Glutamatergic neuron (in vitro differentiated cells): ENCODE data around the gene SH3D21. TPM values are rescaled to one million over a fixed set of nuclear protein-coding genes. Genes with fewer than 3 reads are reported as not detected.

Source experiments
- DNase-seq: peaks from one replicate; pipeline ENCODE4 v3.0.0; 2022
- H3K27ac Mint-ChIP-seq: one replicate; pipeline ENCODE4 v1.8.0; 2020; ENCODE audit warnings: mild to moderate bottlenecking, mixed read lengths, inconsistent platforms; ENCODE audit not compliant: unreplicated experiment
- H3K27me3 Mint-ChIP-seq: one replicate; pipeline ENCODE4 v1.8.0; 2020; ENCODE audit warnings: mild to moderate bottlenecking, moderate library complexity, mixed read lengths, inconsistent platforms; ENCODE audit not compliant: unreplicated experiment
- H3K36me3 Mint-ChIP-seq: one replicate; pipeline ENCODE4 v1.8.0; 2020; ENCODE audit warnings: mild to moderate bottlenecking, mixed read lengths, inconsistent platforms; ENCODE audit not compliant: unreplicated experiment
- H3K4me1 Mint-ChIP-seq: one replicate; pipeline ENCODE4 v1.8.0; 2020; ENCODE audit warnings: mild to moderate bottlenecking, low read depth, mixed read lengths, inconsistent platforms; ENCODE audit not compliant: unreplicated experiment
- H3K4me3 Mint-ChIP-seq: one replicate; pipeline ENCODE4 v1.8.0; 2020; ENCODE audit warnings: mild to moderate bottlenecking, mixed read lengths, inconsistent platforms; ENCODE audit not compliant: unreplicated experiment
- H3K9me3 Mint-ChIP-seq: one replicate; pipeline ENCODE4 v1.8.0; 2020; ENCODE audit warnings: mild to moderate bottlenecking, moderate library complexity, mixed read lengths, inconsistent platforms; ENCODE audit not compliant: unreplicated experiment
- CTCF ChIP-seq: fragments of 200-600 bp; sonication (generic); IDR thresholded peaks from one replicate; pipeline ENCODE4 v1.5.0; 2021; ENCODE audit not compliant: partially characterized antibody, unreplicated experiment
- total RNA-seq: library from RNA; stranded (reverse); fragmentation: NEBNext Ultra II Directional; extraction: Animal tissue kit (Norgen Biotek cat#: 25700); gene quantifications from one replicate; pipeline ENCODE4 v1.2.1, GENCODE V29; 2021; ENCODE audit not compliant: unreplicated experiment

SH3D21 gene
- total RNA-seq, 1 donor from 2014 or later, result 11.8 TPM

GRCh38 chr1:36279789-36280296 is 26.3 kb upstream of the SH3D21 start:
- H3K9me3 Mint-ChIP-seq, result peaks cover 2% of the 10 kb centered on the region
- no peak overlapping the region for H3K27ac Mint-ChIP-seq
- TF ChIP-seq CTCF, result no peak

GRCh38 chr1:36284061-36284460 is 22.1 kb upstream of the SH3D21 start:
- Mint-ChIP-seq H3K4me1 (no peaks in the 10 kb centered on the region), H3K36me3 (no peaks in the 10 kb centered on the region), H3K4me3 (no peak overlapping the region), H3K27ac (no peak overlapping the region), H3K27me3 (peaks cover 6% of the 10 kb centered on the region), H3K9me3 (peaks cover 2% of the 10 kb centered on the region)
- TF ChIP-seq CTCF, result no peak
- DNase-seq, result no peak

More at GRCh38 chr1:36279789-36280296, 26.3 kb upstream of the SH3D21 start:
- Mint-ChIP-seq H3K27me3 (no peaks in the 10 kb centered on the region), H3K4me3 (no peak overlapping the region), H3K36me3 (no peaks in the 10 kb centered on the region), H3K4me1 (no peaks in the 10 kb centered on the region)
- no peak for DNase-seq

- DNase-seq, result no peak
- peaks cover 4% of the 10 kb centered on the region for H3K9me3 Mint-ChIP-seq
- H3K4me1 Mint-ChIP-seq, result no peaks in the 10 kb centered on the region
- H3K27me3 Mint-ChIP-seq, result peaks cover 6% of the 10 kb centered on the region
- no peak overlapping the region for H3K4me3 Mint-ChIP-seq
- no peak for TF ChIP-seq CTCF
- H3K27ac Mint-ChIP-seq, result no peak overlapping the region
- no peaks in the 10 kb centered on the region for H3K36me3 Mint-ChIP-seq
These were observed 21.7 kb upstream of the SH3D21 start for GRCh38 chr1:36284517-36284916.

GRCh38 chr1:36285443-36286101 is 20.6 kb upstream of the SH3D21 start:
- DNase-seq, result peak; percentile 29
- H3K36me3 Mint-ChIP-seq, result no peaks in the 10 kb centered on the region

More at GRCh38 chr1:36285443-36286101, 20.6 kb upstream of the SH3D21 start:
- H3K9me3 Mint-ChIP-seq, result peaks cover 4% of the 10 kb centered on the region
- H3K27ac Mint-ChIP-seq, result no peak overlapping the region
- H3K4me3 Mint-ChIP-seq, result no peak overlapping the region
- H3K27me3 Mint-ChIP-seq, result peaks cover 6% of the 10 kb centered on the region
- H3K4me1 Mint-ChIP-seq, result peaks cover 3% of the 10 kb centered on the region
- TF ChIP-seq CTCF, result peak; percentile 75
